Activated CD4-positive, alpha-beta T cell treated with anti-CD3 and anti-CD28 coated beads for 36 hours (primary cell): ENCODE results near the gene EFL1. TPM values are rescaled to one million over a fixed set of nuclear protein-coding genes. Genes with fewer than 3 reads are reported as not detected.
"Not testable (repeated sequence)": the region's sequence is repeated elsewhere in the genome, so short reads cannot be mapped to it uniquely, and the experiment has no call there.

Source experiments
- ATAC-seq: fragments of 200-7000 bp; cut with Tn5 transposase; one replicate; pipeline ENCODE4 v1.10.0; 2021; ENCODE audit warnings: mild to moderate bottlenecking, moderate library complexity
- CTCF ChIA-PET: fragments of 350-600 bp; sonication (Branson Sonifier 250); formaldehyde crosslinking; loops from one replicate; lab custom pipeline; 2021; ENCODE audit warnings: antibody characterized with exemption; lab: Charles Lee
- POLR2A ChIA-PET: fragments of 350-600 bp; sonication (Branson Sonifier 250); formaldehyde crosslinking; loops from one replicate; lab custom pipeline; 2021; ENCODE audit warnings: antibody characterized with exemption, inconsistent platforms; lab: Charles Lee
- DNase-seq: peaks from one replicate; pipeline ENCODE4 v3.0.0-alpha.2; 2020
- H3K27ac Mint-ChIP-seq: one replicate; pipeline ENCODE4 v1.8.0; 2021; ENCODE audit warnings: mixed read lengths
- H3K27me3 Mint-ChIP-seq: one replicate; pipeline ENCODE4 v1.8.0; 2021; ENCODE audit warnings: mixed read lengths
- H3K36me3 Mint-ChIP-seq: one replicate; pipeline ENCODE4 v1.8.0; 2021; ENCODE audit warnings: low read depth, mixed read lengths
- H3K4me1 Mint-ChIP-seq: one replicate; pipeline ENCODE4 v1.8.0; 2021; ENCODE audit warnings: mixed read lengths
- H3K4me3 Mint-ChIP-seq: one replicate; pipeline ENCODE4 v1.8.0; 2021; ENCODE audit warnings: mild to moderate bottlenecking, moderate library complexity, mixed read lengths
- H3K9me3 Mint-ChIP-seq: one replicate; pipeline ENCODE4 v1.8.0; 2021; ENCODE audit warnings: low read depth, mixed read lengths
- intact Hi-C, 2 experiments: fragments of 100-400 bp; cut with DNase I in 1 of 2; cut with micrococcal nuclease in 1 of 2; formaldehyde crosslinking; loops; one replicate each; pipeline versions ENCODE4 v1.14.2 to v1.15.1; 2022 to 2024; cut with DNase I, micrococcal nuclease
- total RNA-seq, 2 experiments: library from RNA; stranded (reverse); gene quantifications; one replicate each; pipeline ENCODE4 v1.2.3, GENCODE V29; 2021

The EFL1 gene
- total RNA-seq, 2 experiments from 2014 or later: 25.0 to 30.2 TPM

GRCh38 chr15:82237944-82238534, 24.5 kb downstream of the EFL1 start:
- H3K27ac Mint-ChIP-seq, H3K4me1 Mint-ChIP-seq, POLR2A ChIA-PET, H3K9me3 Mint-ChIP-seq, DNase-seq, H3K4me3 Mint-ChIP-seq, ATAC-seq, intact Hi-C loops, CTCF ChIA-PET, H3K27me3 Mint-ChIP-seq: not testable (repeated sequence)
- H3K36me3 Mint-ChIP-seq: peaks cover 35% of the 10 kb centered on the region

- Mint-ChIP-seq H3K27me3 (no peaks in the 10 kb centered on the region), H3K4me1 (peaks cover 5% of the 10 kb centered on the region), H3K4me3 (no peak overlapping the region), H3K9me3 (no peaks in the 10 kb centered on the region), H3K36me3 (peaks cover 30% of the 10 kb centered on the region), H3K27ac (no peak overlapping the region)
- no peak for DNase-seq
- ChIA-PET POLR2A (no interaction called here), CTCF (no interaction called here)
- intact Hi-C loops: no loop called here
- ATAC-seq: no peak
Observed at GRCh38 chr15:82231842-82232241, 30.7 kb downstream of the EFL1 start.

DNA sequence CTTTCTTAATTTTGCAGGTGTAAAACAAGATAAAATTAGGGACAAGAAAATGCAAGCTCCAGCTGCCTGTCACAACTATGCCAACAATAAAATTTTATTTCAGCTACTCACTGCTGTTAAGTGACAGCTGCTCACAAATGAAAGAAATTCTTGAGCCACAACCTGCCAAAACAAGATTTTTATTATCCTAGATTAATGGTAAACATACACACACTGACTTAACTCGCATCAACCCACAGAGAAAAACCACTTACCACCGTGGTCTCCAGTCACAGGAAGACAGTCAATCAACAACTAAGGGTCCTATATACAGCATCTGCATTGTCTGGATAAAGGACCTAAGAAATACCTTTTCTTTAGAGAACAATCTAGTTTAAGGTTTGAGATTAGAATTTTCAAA, 31.3 kb downstream of the EFL1 start:
- DNase-seq (no peak), ATAC-seq (no peak)
- H3K9me3 Mint-ChIP-seq: no peaks in the 10 kb centered on the region
- intact Hi-C loops: no loop called here
- H3K27me3 Mint-ChIP-seq: no peaks in the 10 kb centered on the region
- H3K27ac Mint-ChIP-seq: no peak overlapping the region
- ChIA-PET POLR2A (no interaction called here), CTCF (no interaction called here)
- peaks cover 33% of the 10 kb centered on the region for H3K36me3 Mint-ChIP-seq
- H3K4me3 Mint-ChIP-seq: no peak overlapping the region
- peaks cover 5% of the 10 kb centered on the region for H3K4me1 Mint-ChIP-seq

- Mint-ChIP-seq H3K36me3 (peaks cover 35% of the 10 kb centered on the region), H3K27ac (no peak overlapping the region), H3K27me3 (no peaks in the 10 kb centered on the region), H3K4me1 (peaks cover 5% of the 10 kb centered on the region), H3K9me3 (no peaks in the 10 kb centered on the region), H3K4me3 (no peak overlapping the region)
- intact Hi-C loops: no loop called here
- ChIA-PET CTCF (interaction anchor here (0.8 kb wide), 1 partner anchor 31 kb away, joined by 3 read pairs; no protein-coding TSS in a partner anchor), POLR2A (no interaction called here)
- DNase-seq (no peak), ATAC-seq (peak; percentile 47)
Observed at GRCh38 chr15:82228750-82229149, 33.8 kb downstream of the EFL1 start.

GRCh38 chr15:82221535-82221934, 41.0 kb downstream of the EFL1 start:
- H3K4me1 Mint-ChIP-seq, intact Hi-C loops, POLR2A ChIA-PET, H3K4me3 Mint-ChIP-seq, ATAC-seq, H3K27ac Mint-ChIP-seq, H3K9me3 Mint-ChIP-seq, H3K27me3 Mint-ChIP-seq, CTCF ChIA-PET: not testable (repeated sequence)
- DNase-seq: peak; percentile 42
- H3K36me3 Mint-ChIP-seq: peaks cover 20% of the 10 kb centered on the region

DNA sequence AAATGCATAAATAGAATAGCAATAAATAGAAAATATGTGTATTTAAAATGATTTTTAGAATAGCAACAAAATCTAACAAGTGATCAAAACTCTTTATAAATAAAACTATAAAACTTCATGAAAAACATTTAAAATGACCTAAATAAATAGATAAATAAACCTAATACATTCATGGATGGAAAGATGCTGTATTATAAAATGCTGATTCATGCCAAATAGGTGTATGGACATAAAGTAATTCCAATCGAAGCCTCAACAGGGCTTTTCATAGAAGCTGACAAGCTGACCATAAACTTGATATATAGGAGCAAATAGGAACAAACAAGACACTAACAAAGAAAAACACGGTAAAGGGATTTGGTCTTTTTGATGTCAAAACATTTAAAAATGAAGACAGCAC, 46.4 kb downstream of the EFL1 start:
- DNase-seq, H3K27me3 Mint-ChIP-seq, H3K4me1 Mint-ChIP-seq, H3K4me3 Mint-ChIP-seq, intact Hi-C loops, H3K9me3 Mint-ChIP-seq, CTCF ChIA-PET, ATAC-seq, H3K27ac Mint-ChIP-seq: not testable (repeated sequence)
- POLR2A ChIA-PET: interaction anchor here (0.5 kb wide), 1 partner anchor 1323 kb away, joined by 9 read pairs; no protein-coding TSS in a partner anchor
- peaks cover 27% of the 10 kb centered on the region for H3K36me3 Mint-ChIP-seq

- intact Hi-C loops, POLR2A ChIA-PET, H3K4me1 Mint-ChIP-seq, CTCF ChIA-PET, H3K9me3 Mint-ChIP-seq, H3K27me3 Mint-ChIP-seq, H3K27ac Mint-ChIP-seq, H3K4me3 Mint-ChIP-seq, DNase-seq, ATAC-seq: not testable (repeated sequence)
- peaks cover 22% of the 10 kb centered on the region for H3K36me3 Mint-ChIP-seq
Observed at GRCh38 chr15:82212201-82212600, 50.3 kb downstream of the EFL1 start.

GRCh38 chr15:82210066-82210597, 52.4 kb downstream of the EFL1 start:
- H3K4me1 Mint-ChIP-seq, H3K4me3 Mint-ChIP-seq, H3K27me3 Mint-ChIP-seq, H3K27ac Mint-ChIP-seq, DNase-seq, POLR2A ChIA-PET, ATAC-seq, H3K9me3 Mint-ChIP-seq, CTCF ChIA-PET, intact Hi-C loops: not testable (repeated sequence)
- H3K36me3 Mint-ChIP-seq: peaks cover 15% of the 10 kb centered on the region

- H3K4me3 Mint-ChIP-seq, H3K9me3 Mint-ChIP-seq, H3K27me3 Mint-ChIP-seq, POLR2A ChIA-PET, intact Hi-C loops, ATAC-seq, H3K36me3 Mint-ChIP-seq, H3K27ac Mint-ChIP-seq, H3K4me1 Mint-ChIP-seq, DNase-seq, CTCF ChIA-PET: not testable (repeated sequence)
Observed at GRCh38 chr15:82204575-82204974, 58.0 kb downstream of the EFL1 start.

DNA sequence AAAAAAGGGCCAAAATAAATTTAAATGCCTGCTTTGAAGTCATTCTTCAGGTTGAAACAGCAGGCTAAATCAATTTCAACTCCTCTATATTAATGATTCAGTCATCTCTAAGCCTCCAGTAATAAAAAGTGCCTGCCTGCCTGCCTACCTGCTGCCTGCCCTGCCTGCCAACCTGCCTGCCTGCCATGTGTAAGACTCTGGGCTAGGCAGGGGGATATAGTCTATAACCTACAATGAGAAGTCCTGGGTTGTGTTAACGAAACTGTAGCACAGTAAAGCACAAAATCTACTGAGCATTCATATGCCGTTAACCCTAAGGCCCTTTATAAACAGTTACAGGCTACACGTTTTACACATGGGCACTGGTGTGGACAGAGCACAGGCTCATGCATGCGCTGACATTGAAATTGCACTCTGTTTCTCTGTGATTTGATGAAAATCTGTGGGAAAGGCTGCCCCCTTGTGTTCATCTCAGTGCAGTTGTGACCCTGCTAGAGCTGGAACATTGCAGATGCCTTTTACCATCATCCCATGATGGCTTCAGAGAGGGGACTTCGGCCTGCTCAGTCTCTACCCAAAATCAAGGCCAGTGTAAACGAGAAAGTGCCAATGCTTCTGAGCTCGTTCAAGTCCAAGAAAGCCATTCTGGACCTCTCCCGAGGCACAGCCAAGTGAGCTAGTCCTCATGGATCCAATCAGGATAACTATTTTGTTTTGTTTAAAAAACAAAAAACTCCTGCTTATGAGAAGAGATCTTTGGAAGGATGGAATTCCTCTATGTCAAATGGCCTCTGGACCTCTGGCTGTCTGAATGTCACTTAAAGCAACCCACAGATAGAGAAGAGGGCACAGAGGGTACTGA, 64.6 kb downstream of the EFL1 start:
- Mint-ChIP-seq H3K4me1 (no peaks in the 10 kb centered on the region), H3K9me3 (no peaks in the 10 kb centered on the region), H3K4me3 (no peak overlapping the region), H3K36me3 (peaks cover 6% of the 10 kb centered on the region), H3K27me3 (no peaks in the 10 kb centered on the region), H3K27ac (no peak overlapping the region)
- DNase-seq: peak; percentile 75
- peak; percentile 80 for ATAC-seq
- intact Hi-C loops: loop anchor here (1.0 to 5.0 kb wide), 7 partner anchors 90 to 787 kb away; partner anchors contain the start of gene MEX3B (in 1 of the 2)
- CTCF ChIA-PET: interaction anchor here (0.6 to 1.2 kb wide), 6 partner anchors 8 to 89 kb away, joined by 3 to 7 read pairs (median 3); no protein-coding TSS in a partner anchor
- POLR2A ChIA-PET: no interaction called here

DNA sequence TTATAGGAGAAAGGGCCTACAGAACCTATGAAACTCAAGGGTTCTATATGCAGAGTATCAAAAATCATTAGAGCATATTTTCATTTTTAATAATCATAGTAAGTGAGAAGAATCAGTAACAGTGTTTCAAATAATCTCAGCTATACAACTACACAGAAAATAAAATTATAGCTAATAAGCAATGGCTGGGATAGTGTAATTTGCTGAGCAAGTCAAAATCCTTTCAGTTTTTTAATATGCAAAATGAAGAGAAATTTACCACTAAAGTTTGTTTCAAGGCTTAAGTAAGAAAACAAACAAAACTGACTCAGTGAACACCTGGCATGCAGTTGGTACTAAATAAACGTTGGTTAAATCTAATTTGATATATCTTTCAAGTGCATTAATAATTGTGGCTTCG, 66.2 kb downstream of the EFL1 start:
- Mint-ChIP-seq H3K36me3 (peaks cover 6% of the 10 kb centered on the region), H3K4me1 (no peaks in the 10 kb centered on the region), H3K27me3 (no peaks in the 10 kb centered on the region), H3K9me3 (no peaks in the 10 kb centered on the region), H3K27ac (no peak overlapping the region), H3K4me3 (no peak overlapping the region)
- ChIA-PET POLR2A (no interaction called here), CTCF (interaction anchor here (0.8 to 2.6 kb wide), 3 partner anchors 24 to 88 kb away, joined by 3 to 9 read pairs (median 3); no protein-coding TSS in a partner anchor)
- no peak for DNase-seq
- intact Hi-C loops: loop anchor here in 1 of 2 experiments (5.0 kb wide), 3 partner anchors 89 to 784 kb away; no protein-coding TSS in a partner anchor
- no peak for ATAC-seq
